ENCODE measurements around the gene SETD3. TPM values are rescaled to one million over a fixed set of nuclear protein-coding genes. Genes with fewer than 3 reads are reported as not detected.

SETD3 gene
- total RNA-seq, 1 donor from 2014 or later = 36.1 TPM

DNA sequence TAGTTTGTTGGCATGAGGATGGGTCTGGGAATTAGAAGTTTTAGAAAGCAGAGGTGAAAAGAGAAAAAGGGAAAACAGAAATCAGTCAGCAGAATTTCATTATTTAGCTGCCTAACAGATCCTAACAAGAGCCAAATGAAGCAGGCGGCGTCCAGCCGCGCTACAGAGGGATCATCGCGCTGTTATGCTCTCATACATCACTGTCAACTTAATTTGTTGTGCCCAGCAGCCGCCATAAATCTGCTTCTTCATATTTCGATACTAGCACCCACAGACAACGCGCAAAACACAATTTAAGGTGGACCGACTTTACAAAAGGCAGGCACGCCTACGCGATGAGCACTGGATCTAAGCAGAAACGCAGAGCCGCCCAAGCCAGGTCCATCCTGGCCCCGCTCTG is 66.7 kb downstream of the SETD3 start:
- no peak for DNase-seq (ENCODE audit: low read depth, low spot score)
- Mint-ChIP-seq H3K27ac (ENCODE audit: unreplicated experiment) (no peak overlapping the region), H3K36me3 (ENCODE audit: low read depth) (no peaks in the 10 kb centered on the region), H3K4me1 (peaks cover 27% of the 10 kb centered on the region), H3K9me3 (no peaks in the 10 kb centered on the region), H3K27me3 (ENCODE audit: low read depth) (no peaks in the 10 kb centered on the region), H3K4me3 (no peak overlapping the region)
- TF ChIP-seq, protein P1, sequence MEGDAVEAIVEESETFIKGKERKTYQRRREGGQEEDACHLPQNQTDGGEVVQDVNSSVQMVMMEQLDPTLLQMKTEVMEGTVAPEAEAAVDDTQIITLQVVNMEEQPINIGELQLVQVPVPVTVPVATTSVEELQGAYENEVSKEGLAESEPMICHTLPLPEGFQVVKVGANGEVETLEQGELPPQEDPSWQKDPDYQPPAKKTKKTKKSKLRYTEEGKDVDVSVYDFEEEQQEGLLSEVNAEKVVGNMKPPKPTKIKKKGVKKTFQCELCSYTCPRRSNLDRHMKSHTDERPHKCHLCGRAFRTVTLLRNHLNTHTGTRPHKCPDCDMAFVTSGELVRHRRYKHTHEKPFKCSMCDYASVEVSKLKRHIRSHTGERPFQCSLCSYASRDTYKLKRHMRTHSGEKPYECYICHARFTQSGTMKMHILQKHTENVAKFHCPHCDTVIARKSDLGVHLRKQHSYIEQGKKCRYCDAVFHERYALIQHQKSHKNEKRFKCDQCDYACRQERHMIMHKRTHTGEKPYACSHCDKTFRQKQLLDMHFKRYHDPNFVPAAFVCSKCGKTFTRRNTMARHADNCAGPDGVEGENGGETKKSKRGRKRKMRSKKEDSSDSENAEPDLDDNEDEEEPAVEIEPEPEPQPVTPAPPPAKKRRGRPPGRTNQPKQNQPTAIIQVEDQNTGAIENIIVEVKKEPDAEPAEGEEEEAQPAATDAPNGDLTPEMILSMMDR (conservative IDR thresholded peaks at IDR 0.05) = no peak

DNA sequence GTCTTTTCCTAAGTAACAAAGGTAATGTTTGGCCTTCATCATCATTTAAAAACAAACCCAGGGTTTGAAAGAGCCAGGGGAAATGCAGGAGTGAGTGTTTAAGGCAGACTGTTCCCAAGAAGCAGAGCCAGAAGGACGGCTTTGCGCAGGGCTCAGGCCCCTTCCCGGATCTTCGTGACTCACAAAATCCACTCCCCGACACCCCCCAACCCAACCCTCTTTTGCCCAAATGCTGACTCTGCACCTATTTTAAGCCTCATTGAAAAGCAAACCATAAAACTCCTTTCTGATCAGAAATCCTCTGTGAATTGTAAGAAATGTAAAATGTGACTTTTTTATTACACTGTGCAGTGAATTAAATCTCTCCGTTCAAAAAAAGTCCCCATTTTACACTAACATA is 67.5 kb downstream of the SETD3 start:
- H3K9me3 Mint-ChIP-seq = no peaks in the 10 kb centered on the region
- TF ChIP-seq, protein P1 (conservative IDR thresholded peaks at IDR 0.05) = no peak
- peaks cover 29% of the 10 kb centered on the region for H3K4me1 Mint-ChIP-seq
- H3K27ac Mint-ChIP-seq (ENCODE audit: unreplicated experiment) = no peak overlapping the region
- no peaks in the 10 kb centered on the region for H3K36me3 Mint-ChIP-seq (ENCODE audit: low read depth)
- H3K4me3 Mint-ChIP-seq = no peak overlapping the region
- H3K27me3 Mint-ChIP-seq (ENCODE audit: low read depth) = no peaks in the 10 kb centered on the region
- no peak for DNase-seq (ENCODE audit: low read depth, low spot score)

DNA sequence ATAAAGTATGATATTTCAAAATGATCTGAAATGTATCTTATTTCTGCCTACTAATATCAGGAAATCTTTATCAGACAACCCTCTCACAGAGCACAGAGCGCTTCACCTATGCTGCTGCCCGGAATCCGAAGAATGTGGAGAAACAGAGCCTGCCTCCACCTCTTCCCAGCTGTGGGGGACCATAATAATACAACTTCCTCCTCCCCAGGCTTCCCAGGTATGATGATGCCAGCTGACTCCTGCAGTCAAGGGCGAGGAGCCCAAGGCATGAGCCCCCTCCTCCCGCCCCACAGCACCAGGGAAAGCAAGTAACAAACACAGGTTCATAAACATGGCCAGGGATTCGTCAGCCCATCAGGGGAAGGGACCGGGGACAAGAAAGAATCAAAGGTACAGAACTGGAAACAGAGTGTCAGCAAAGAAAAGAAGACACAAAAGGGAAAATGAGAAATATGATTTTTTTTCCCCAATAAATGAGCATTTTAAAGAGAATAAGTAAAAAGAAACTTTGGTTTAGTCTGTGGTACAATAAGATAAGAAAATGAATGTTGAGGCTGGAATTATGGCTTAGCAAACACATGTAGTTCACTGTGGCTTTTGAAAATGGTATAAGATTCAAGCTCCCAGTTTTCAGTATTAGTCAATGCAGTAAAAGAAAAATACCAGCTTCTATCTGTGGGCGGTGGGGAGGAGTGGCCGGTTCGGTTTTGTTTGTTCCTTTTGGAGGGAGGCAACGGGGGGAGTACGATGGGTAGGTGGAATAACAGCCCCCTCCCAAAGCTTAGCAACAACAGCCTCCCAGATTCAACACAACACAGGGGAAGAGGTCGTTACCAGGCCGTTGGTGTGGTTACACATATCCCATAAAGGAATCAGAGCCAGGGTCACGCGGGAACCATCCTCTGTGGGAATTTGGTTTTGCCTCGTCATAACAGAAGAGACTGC is 68.3 kb downstream of the SETD3 start:
- no peak for DNase-seq (ENCODE audit: low read depth, low spot score)
- H3K27ac Mint-ChIP-seq (ENCODE audit: unreplicated experiment) = peak overlapping the region; percentile 68
- TF ChIP-seq, protein P1 (conservative IDR thresholded peaks at IDR 0.05) = no peak
- no peak overlapping the region for H3K4me3 Mint-ChIP-seq
- H3K9me3 Mint-ChIP-seq = no peaks in the 10 kb centered on the region
- H3K4me1 Mint-ChIP-seq = peaks cover 30% of the 10 kb centered on the region
- H3K36me3 Mint-ChIP-seq (ENCODE audit: low read depth) = no peaks in the 10 kb centered on the region
- no peaks in the 10 kb centered on the region for H3K27me3 Mint-ChIP-seq (ENCODE audit: low read depth)

DNA sequence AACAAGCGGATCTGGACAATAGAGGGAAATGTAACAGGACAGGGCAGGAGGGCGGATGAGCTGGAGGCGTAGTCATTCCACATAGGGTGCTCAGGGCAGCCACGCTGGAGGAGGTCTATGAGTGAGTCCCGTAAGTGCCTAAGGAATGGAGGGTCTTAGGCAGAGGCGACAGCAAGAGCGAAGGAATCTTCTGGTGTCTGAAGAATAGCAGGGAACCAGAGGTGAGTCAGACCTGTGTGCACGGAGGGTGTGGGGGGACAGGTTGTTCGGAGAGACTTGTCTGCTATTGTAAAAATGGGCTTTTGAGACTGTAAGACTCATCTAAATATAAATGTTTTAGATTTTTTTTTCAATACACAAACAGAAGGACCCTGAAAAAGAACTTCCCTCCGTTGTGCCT is 70.6 kb downstream of the SETD3 start:
- H3K27ac Mint-ChIP-seq (ENCODE audit: unreplicated experiment) = no peak overlapping the region
- no peaks in the 10 kb centered on the region for H3K9me3 Mint-ChIP-seq
- no peaks in the 10 kb centered on the region for H3K27me3 Mint-ChIP-seq (ENCODE audit: low read depth)
- TF ChIP-seq, protein P1 (conservative IDR thresholded peaks at IDR 0.05) = no peak
- peaks cover 2% of the 10 kb centered on the region for H3K36me3 Mint-ChIP-seq (ENCODE audit: low read depth)
- no peak for DNase-seq (ENCODE audit: low read depth, low spot score)
- peaks cover 27% of the 10 kb centered on the region for H3K4me1 Mint-ChIP-seq
- no peak overlapping the region for H3K4me3 Mint-ChIP-seq

DNA sequence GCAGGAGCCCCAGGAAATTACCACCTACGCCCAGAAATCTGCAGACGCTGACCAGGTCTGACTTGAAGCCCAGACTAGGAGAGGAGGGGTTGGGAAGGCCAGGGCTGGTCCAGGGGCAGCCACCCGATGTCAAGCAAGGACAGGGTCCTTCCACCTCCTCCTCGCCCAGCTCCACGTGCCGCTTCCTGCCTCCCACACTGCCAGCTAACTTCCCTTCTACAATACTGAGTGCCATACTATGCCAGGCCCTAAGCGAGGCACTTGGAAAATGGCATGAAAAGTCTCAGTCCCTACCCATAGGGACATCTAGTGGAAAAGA is 71.7 kb downstream of the SETD3 start:
- TF ChIP-seq, protein P1 (conservative IDR thresholded peaks at IDR 0.05) = no peak
- H3K9me3 Mint-ChIP-seq = no peaks in the 10 kb centered on the region
- no peak overlapping the region for H3K27ac Mint-ChIP-seq (ENCODE audit: unreplicated experiment)
- peaks cover 23% of the 10 kb centered on the region for H3K4me1 Mint-ChIP-seq
- peaks cover 6% of the 10 kb centered on the region for H3K36me3 Mint-ChIP-seq (ENCODE audit: low read depth)
- H3K27me3 Mint-ChIP-seq (ENCODE audit: low read depth) = no peaks in the 10 kb centered on the region
- H3K4me3 Mint-ChIP-seq = no peak overlapping the region
- no peak for DNase-seq (ENCODE audit: low read depth, low spot score)

Data from neural crest cell (in vitro differentiated cells).